ENCODE results near the gene GNG13. TPM values are rescaled to one million over a fixed set of nuclear protein-coding genes. Genes with fewer than 3 reads are reported as not detected.

The GNG13 gene
- total and polyA plus RNA-seq, 2 donors (not counting 3 experiments of a cell fraction or from before 2014, with no cell fraction given) = not detected

DNA sequence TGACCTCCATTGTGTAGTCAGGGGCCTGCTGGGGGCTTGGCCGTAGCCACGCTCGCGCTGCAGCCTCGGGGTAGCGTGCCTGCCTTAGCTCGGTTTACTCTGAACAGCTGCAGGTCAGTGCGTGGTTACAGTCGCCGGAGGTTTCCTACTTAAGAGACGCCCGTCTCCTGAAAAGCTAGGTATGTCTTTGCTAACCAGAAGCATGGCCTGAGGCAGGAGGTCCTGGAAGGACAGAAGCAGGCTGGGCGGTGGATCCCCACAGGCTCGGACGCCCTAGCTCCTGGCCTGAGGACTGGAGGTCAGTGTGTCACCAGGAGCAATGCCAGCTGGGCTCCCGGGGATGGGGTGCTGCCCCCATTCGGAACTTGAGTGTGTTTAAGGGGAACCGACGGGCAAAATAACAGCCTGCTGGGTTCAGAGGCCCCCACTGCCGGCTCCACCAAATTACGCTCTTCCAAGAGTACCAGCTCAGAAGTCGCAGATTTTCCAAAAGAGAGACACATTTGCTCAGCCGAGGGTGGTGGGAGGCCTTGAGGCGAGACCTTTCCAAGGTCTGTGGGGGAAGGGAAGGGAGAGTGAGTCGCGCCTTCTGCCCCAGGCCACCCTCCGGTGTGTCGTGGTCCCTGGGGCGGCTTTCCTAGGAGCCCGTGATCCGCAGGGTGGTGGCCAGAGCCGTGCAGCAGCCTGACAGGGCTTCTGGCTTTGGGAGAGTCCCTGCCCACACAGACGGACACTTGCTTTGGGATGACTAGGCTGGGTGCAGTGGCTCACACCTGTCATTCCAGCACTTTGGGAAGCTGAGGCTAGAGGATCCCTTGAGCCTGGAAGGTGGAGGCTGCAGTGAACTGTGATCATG is 3.9 kb upstream of the GNG13 start:
- FAIRE-seq (no peak), DNase-seq (ENCODE audit: low read depth, low spot score) (no peak)
- Histone ChIP-seq H3K4me1 (ENCODE audit: control insufficient read depth, extremely low read depth, insufficient read depth, low read length) (peaks cover 2% of the 10 kb centered on the region), H3K9ac (replicated peaks; ENCODE audit: extremely low read depth, insufficient read depth, low read length) (no peak overlapping the region), H4K20me1 (replicated peaks; ENCODE audit: control insufficient read depth, extremely low read depth, insufficient read depth, low read length) (no peaks in the 10 kb centered on the region), H3K9me3 (replicated peaks; ENCODE audit: control insufficient read depth, insufficient read depth, low read length) (no peaks in the 10 kb centered on the region), H3K27ac (ENCODE audit: insufficient read depth, low read depth, low read length) (no peak overlapping the region), H2AFZ (ENCODE audit: low read depth, low read length) (no peak overlapping the region), H3K36me3 (ENCODE audit: control insufficient read depth in 2 of 2, extremely low read depth in 1 of 2, insufficient read depth in 2 of 2, low read length in 2 of 2) (no peaks in the 10 kb centered on the region), H3K27me3 (ENCODE audit: control insufficient read depth in 2 of 2, insufficient read depth in 2 of 2, low read length in 2 of 2) (peaks cover 11 to 18% of the 10 kb centered on the region in 2 experiments), H3K4me2 (ENCODE audit: insufficient read depth, low read length) (no peak overlapping the region), H3K9me1 (replicated peaks; ENCODE audit: control insufficient read depth, extremely low read depth, insufficient read depth, low read length) (no peaks in the 10 kb centered on the region), H3K79me2 (ENCODE audit: control insufficient read depth, insufficient read depth, low read length) (peaks cover 2% of the 10 kb centered on the region), H3K4me3 (replicated peaks in 1 of 3; ENCODE audit: insufficient read depth in 1 of 3, low read depth in 1 of 3, low read length in 3 of 3) (no peak overlapping the region)
- CTCF ChIA-PET = interaction anchor here (1.1 kb wide), 1 partner anchor 299 kb away, joined by 3 read pairs; no protein-coding TSS in a partner anchor
- BruUV-seq (replicated peaks) = no TSS peak
- TF ChIP-seq POLR2AphosphoS5 (IDR thresholded peaks at IDR 0.05; ENCODE audit: insufficient read depth, low read depth, low read length) (no peak), JUN (IDR thresholded peaks at IDR 0.05; ENCODE audit: borderline replicate concordance, insufficient read depth, insufficient read length, low read depth) (no peak), EZH2 (IDR thresholded peaks at IDR 0.05; ENCODE audit: borderline replicate concordance, low read depth, low read length, severe bottlenecking) (no peak), FOS (IDR thresholded peaks at IDR 0.05; ENCODE audit: borderline replicate concordance, insufficient read depth, low read length) (no peak)
- TF ChIP-seq, protein P1, sequence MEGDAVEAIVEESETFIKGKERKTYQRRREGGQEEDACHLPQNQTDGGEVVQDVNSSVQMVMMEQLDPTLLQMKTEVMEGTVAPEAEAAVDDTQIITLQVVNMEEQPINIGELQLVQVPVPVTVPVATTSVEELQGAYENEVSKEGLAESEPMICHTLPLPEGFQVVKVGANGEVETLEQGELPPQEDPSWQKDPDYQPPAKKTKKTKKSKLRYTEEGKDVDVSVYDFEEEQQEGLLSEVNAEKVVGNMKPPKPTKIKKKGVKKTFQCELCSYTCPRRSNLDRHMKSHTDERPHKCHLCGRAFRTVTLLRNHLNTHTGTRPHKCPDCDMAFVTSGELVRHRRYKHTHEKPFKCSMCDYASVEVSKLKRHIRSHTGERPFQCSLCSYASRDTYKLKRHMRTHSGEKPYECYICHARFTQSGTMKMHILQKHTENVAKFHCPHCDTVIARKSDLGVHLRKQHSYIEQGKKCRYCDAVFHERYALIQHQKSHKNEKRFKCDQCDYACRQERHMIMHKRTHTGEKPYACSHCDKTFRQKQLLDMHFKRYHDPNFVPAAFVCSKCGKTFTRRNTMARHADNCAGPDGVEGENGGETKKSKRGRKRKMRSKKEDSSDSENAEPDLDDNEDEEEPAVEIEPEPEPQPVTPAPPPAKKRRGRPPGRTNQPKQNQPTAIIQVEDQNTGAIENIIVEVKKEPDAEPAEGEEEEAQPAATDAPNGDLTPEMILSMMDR (IDR thresholded peaks at IDR 0.05; ENCODE audit: extremely low read depth in 1 of 2, insufficient read depth in 1 of 2, low read depth in 1 of 2, low read length in 2 of 2) = no peak
- TF ChIP-seq, protein P2, sequence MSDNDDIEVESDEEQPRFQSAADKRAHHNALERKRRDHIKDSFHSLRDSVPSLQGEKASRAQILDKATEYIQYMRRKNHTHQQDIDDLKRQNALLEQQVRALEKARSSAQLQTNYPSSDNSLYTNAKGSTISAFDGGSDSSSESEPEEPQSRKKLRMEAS (IDR thresholded peaks at IDR 0.05; ENCODE audit: insufficient read depth, insufficient read length) = no peak
- dilution Hi-C loops (cut with MboI; ENCODE audit: extremely low pct_ligation_motif_present, low sequenced_read_pairs) = no loop called here
- intact Hi-C loops (cut with micrococcal nuclease) = no loop called here
- POLR2A ChIA-PET = no interaction called here
